Ascending aorta (tissue), 2 donors: ENCODE results near the gene XXYLT1. TPM values are rescaled to one million over a fixed set of nuclear protein-coding genes. Genes with fewer than 3 reads are reported as not detected.

Experiments used
- DNase-seq, 2 donors: peaks; one replicate each; pipeline ENCODE4 v3.0.0-alpha.2; 2019; ENCODE audit warnings: low spot score in 2 of 2
- H3K27ac ChIP-seq, 2 donors: fragments of 200-600 bp; sonication (generic); one replicate each; pipeline ENCODE4 v1.5.1; 2016 to 2017; ENCODE audit warnings: mild to moderate bottlenecking in 1 of 2
- H3K27me3 ChIP-seq: fragments of 200-600 bp; sonication (generic); one replicate; pipeline ENCODE4 v1.5.1; 2017
- H3K36me3 ChIP-seq, 2 donors: fragments of 200-600 bp; sonication (generic); one replicate each; pipeline ENCODE4 v1.5.1; 2016
- H3K4me1 ChIP-seq, 2 donors: fragments of 200-600 bp; sonication (generic); one replicate each; pipeline ENCODE4 v1.5.1; 2016 to 2017; ENCODE audit warnings: mild to moderate bottlenecking in 1 of 2
- H3K4me3 ChIP-seq, 2 donors: fragments of 200-600 bp; sonication (generic); one replicate each; pipeline ENCODE4 v1.5.1; 2016 to 2017; ENCODE audit warnings: mild to moderate bottlenecking in 1 of 2
- H3K9me3 ChIP-seq, 2 donors: fragments of 200-600 bp; sonication (generic); one replicate each; pipeline ENCODE4 v1.5.1; 2016
- intact Hi-C: fragments of 100-400 bp; cut with DNase I; formaldehyde crosslinking; loops from one replicate; pipeline ENCODE4 v1.15.1; 2023
- total RNA-seq: library from RNA; depleted of rRNA; stranded (reverse); fragments of >200 nt; gene quantifications from one replicate; pipeline ENCODE4 v1.1.0, GENCODE V29; 2016
- TF ChIP-seq, protein P1 (sequence below), 3 experiments: fragments of 200-600 bp in 2 of 3; fragments of 450-650 bp in 1 of 3; sonication (generic) in 2 of 3; IDR thresholded peaks; one replicate each; pipeline ENCODE4 v1.5.1; 2016 to 2019; ENCODE audit warnings: antibody characterized with exemption in 3 of 3, mild to moderate bottlenecking in 1 of 3, moderate library complexity in 1 of 3

Gene XXYLT1
- total RNA-seq, 1 donor from 2014 or later: 41.0 TPM

DNA sequence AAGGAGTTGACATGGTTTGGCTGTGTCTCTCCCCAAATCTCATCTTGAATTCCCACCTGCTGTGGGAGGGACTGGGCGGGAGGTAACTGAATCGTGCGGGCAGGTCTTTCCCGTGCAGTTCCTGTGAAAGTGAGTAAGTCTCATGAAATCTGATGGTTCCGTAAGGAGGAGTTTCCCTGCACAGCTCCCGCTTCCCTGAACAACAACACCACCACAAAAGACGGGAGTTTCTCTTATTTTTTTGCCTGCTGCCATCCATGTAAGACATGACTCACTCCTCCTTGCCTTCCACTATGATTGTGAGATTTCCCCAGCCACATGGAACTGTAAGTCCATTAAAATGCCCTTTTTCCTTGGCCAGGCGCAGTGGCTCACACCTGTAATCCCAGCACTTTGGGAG, 22.7 kb downstream of the XXYLT1 start:
- intact Hi-C loops: no loop called here
- Histone ChIP-seq H3K4me3 (no peak overlapping the region), H3K9me3 (no peaks in the 10 kb centered on the region), H3K4me1 (no peaks in the 10 kb centered on the region), H3K36me3 (no peaks in the 10 kb centered on the region), H3K27ac (no peak overlapping the region), H3K27me3 (no peaks in the 10 kb centered on the region)
- no peak for DNase-seq
- TF ChIP-seq, protein P1, sequence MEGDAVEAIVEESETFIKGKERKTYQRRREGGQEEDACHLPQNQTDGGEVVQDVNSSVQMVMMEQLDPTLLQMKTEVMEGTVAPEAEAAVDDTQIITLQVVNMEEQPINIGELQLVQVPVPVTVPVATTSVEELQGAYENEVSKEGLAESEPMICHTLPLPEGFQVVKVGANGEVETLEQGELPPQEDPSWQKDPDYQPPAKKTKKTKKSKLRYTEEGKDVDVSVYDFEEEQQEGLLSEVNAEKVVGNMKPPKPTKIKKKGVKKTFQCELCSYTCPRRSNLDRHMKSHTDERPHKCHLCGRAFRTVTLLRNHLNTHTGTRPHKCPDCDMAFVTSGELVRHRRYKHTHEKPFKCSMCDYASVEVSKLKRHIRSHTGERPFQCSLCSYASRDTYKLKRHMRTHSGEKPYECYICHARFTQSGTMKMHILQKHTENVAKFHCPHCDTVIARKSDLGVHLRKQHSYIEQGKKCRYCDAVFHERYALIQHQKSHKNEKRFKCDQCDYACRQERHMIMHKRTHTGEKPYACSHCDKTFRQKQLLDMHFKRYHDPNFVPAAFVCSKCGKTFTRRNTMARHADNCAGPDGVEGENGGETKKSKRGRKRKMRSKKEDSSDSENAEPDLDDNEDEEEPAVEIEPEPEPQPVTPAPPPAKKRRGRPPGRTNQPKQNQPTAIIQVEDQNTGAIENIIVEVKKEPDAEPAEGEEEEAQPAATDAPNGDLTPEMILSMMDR (IDR thresholded peaks at IDR 0.05): no peak

DNA sequence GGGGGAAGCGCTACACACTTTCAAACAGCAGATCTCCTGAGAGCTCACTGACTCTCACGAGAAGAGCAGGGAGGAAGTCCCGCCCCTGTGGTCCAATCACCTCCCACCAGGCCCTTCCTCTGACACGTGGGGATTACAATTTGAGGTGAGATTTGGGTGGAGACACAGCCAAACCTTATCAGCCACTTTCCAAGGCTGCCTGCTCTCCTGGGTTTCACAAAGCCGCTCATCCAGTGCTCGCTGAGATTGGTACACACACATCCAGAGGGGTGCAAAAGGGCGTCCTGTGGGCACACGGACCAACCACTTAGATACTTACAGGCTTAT, 23.1 kb downstream of the XXYLT1 start:
- TF ChIP-seq, protein P1 (IDR thresholded peaks at IDR 0.05): no peak
- H3K9me3 ChIP-seq: no peaks in the 10 kb centered on the region
- H3K27ac ChIP-seq: no peak overlapping the region
- DNase-seq: no peak
- H3K36me3 ChIP-seq: no peaks in the 10 kb centered on the region
- intact Hi-C loops: no loop called here
- no peaks in the 10 kb centered on the region for H3K4me1 ChIP-seq
- no peaks in the 10 kb centered on the region for H3K27me3 ChIP-seq
- H3K4me3 ChIP-seq: no peak overlapping the region

DNA sequence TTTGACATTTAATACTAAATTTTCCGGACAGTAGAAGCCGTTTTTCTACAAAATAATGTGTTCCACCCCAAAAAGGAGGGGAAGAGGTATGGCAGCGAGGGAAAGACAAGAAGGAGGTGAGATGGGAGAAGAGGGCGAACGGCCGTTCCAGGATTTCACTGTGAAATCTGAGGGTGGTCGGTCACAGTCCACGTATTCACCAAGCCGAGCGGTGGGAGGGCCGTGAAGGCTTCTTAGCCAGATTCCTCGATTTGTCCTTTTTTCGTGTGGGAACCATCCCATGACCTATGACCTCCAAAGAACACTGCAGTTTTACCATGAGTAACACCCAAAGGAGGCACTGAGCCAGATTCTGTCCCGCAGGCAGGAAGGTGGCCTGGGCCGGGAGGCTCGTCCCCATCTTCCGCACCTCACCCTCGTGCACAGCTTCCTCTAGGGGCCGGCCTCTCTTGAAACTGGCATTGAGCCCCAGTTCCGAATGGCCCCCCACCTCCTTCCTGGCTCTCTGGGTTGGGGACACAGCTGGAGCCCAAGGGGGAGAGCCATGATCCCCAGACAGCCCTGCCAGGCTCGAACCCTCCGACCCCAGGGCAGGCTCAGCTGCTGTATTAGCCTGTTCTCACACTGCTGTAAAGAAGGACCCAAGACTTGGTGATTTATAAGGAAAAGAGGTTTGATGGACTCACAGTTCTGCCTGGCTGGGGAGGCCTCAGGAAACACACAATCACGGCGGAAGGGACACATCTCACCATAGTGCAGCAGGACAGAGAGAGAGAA, 23.7 kb downstream of the XXYLT1 start:
- H3K4me3 ChIP-seq: no peak overlapping the region
- peak in 1 of 2 donors; percentile 53 for DNase-seq

DNA sequence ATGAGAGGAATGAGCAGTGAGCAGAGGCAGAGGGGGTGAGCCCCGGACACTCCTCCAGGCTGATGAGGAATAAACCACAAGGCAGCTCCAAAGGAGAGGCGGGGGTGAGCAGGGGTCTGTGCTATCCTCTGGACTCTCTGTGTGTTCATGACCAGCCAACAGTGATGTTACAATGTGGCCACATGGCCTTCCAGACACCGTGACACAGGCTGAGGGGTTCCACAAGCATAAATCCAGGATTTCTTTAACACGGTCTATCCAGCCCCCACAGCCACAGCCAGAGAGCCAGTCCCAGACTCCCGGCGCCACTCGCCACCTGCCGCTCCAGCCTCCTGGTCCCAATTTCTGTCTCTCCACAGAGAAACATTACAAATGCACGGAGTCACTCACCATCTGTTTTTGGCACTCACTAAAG, 24.4 kb downstream of the XXYLT1 start:
- H3K27me3 ChIP-seq: no peaks in the 10 kb centered on the region
- H3K9me3 ChIP-seq: no peaks in the 10 kb centered on the region
- TF ChIP-seq, protein P1 (IDR thresholded peaks at IDR 0.05): no peak
- no peaks in the 10 kb centered on the region for H3K36me3 ChIP-seq
- intact Hi-C loops: no loop called here
- H3K27ac ChIP-seq: no peak overlapping the region
- H3K4me3 ChIP-seq: no peak overlapping the region
- no peaks in the 10 kb centered on the region for H3K4me1 ChIP-seq
- no peak for DNase-seq

More for the DNA sequence above, 23.7 kb downstream of the XXYLT1 start:
- TF ChIP-seq, protein P1 (IDR thresholded peaks at IDR 0.05): no peak
- no peaks in the 10 kb centered on the region for H3K27me3 ChIP-seq
- intact Hi-C loops: no loop called here
- no peaks in the 10 kb centered on the region for H3K4me1 ChIP-seq
- H3K9me3 ChIP-seq: no peaks in the 10 kb centered on the region
- no peaks in the 10 kb centered on the region for H3K36me3 ChIP-seq
- no peak overlapping the region for H3K27ac ChIP-seq

DNA sequence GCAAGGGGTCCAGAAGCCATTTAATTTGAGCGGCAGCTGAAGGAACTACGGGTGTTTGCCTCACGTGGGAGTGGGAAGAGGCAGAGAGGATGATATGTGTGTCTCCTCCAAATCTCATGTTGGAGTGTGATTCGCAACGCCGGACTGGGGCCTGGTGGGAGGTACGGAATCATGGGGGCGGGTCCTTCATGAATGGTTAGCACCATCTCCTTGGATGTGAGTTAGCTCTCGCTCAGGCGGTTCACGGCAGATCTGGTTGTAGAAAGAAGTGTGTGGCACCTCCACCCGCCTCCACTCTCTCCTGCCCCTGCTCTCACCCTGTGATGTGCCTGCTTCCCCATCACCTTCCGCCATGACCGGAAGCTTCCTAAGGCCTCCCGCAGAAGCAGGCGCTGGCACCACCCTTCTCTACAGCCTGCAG, 25.4 kb downstream of the XXYLT1 start:
- no peak overlapping the region for H3K27ac ChIP-seq
- no peaks in the 10 kb centered on the region for H3K9me3 ChIP-seq
- peak in 1 of 2 donors; percentile 42 for DNase-seq
- H3K4me1 ChIP-seq: no peaks in the 10 kb centered on the region
- H3K27me3 ChIP-seq: no peaks in the 10 kb centered on the region
- H3K36me3 ChIP-seq: no peaks in the 10 kb centered on the region
- H3K4me3 ChIP-seq: no peak overlapping the region
- TF ChIP-seq, protein P1 (IDR thresholded peaks at IDR 0.05): no peak
- intact Hi-C loops: no loop called here
